ENCODE measurements around the gene MT3.

DNA sequence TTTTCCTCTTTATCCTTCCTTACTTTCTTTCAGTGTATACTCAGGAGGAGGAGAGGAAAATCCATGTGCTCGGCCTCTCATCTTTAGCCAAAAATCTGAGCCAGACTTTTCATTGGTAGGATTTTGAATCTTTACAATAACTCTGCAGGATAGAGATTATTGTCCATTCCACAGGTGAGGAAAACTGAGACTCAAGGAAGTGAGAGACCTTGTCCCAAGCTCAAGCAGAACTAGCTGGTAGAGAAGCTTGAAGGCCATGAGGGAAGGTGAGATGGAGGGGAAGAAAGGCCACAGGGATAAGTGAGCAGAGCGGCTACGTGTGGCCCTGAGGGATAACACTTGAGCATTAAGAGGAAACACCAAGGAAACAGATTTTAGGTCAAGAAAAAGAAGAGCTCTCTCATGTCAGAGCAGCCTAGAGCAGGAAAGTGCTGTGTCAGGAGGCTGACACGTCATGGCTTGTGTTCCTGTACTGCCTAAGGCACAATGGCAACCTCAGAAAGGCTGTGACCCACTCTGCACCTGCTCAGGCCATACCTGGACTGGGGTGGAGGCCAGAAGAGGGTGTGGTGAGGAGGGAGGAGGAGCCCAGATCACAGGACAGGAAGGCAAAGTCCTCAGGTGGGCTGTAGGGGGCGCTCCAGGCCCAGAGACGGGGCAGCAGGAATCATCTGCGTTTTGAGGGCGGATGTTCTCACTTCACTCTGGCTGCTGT is 12.6 kb upstream of the MT3 start:
- TF ChIP-seq POLR2AphosphoS5 (IDR thresholded peaks at IDR 0.05; ENCODE audit: low read depth) (no peak), EZH2phosphoT487 (IDR thresholded peaks at IDR 0.05; ENCODE audit: unreplicated experiment) (no peak), EZH2 (IDR thresholded peaks at IDR 0.05; ENCODE audit: low read depth, unreplicated experiment) (no peak), STAT1 (IDR thresholded peaks at IDR 0.05; ENCODE audit: unreplicated experiment) (no peak), NANOG (IDR thresholded peaks at IDR 0.05; ENCODE audit: borderline replicate concordance) (no peak), ZNF331 (CRISPR knock-in tag; IDR thresholded peaks at IDR 0.05; ENCODE audit: low read depth) (no peak), CREB1 (CRISPR knock-in tag; IDR thresholded peaks at IDR 0.05; ENCODE audit: low read depth) (no peak), JUNB (IDR thresholded peaks at IDR 0.05; ENCODE audit: unreplicated experiment) (no peak), ZNF114 (CRISPR knock-in tag; IDR thresholded peaks at IDR 0.05) (no peak)
- TF ChIP-seq, protein P1, sequence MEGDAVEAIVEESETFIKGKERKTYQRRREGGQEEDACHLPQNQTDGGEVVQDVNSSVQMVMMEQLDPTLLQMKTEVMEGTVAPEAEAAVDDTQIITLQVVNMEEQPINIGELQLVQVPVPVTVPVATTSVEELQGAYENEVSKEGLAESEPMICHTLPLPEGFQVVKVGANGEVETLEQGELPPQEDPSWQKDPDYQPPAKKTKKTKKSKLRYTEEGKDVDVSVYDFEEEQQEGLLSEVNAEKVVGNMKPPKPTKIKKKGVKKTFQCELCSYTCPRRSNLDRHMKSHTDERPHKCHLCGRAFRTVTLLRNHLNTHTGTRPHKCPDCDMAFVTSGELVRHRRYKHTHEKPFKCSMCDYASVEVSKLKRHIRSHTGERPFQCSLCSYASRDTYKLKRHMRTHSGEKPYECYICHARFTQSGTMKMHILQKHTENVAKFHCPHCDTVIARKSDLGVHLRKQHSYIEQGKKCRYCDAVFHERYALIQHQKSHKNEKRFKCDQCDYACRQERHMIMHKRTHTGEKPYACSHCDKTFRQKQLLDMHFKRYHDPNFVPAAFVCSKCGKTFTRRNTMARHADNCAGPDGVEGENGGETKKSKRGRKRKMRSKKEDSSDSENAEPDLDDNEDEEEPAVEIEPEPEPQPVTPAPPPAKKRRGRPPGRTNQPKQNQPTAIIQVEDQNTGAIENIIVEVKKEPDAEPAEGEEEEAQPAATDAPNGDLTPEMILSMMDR (conservative IDR thresholded peaks at IDR 0.05; ENCODE audit: low read depth in 2 of 2) = peak; percentile 94 to 98
- TF ChIP-seq, protein P2, sequence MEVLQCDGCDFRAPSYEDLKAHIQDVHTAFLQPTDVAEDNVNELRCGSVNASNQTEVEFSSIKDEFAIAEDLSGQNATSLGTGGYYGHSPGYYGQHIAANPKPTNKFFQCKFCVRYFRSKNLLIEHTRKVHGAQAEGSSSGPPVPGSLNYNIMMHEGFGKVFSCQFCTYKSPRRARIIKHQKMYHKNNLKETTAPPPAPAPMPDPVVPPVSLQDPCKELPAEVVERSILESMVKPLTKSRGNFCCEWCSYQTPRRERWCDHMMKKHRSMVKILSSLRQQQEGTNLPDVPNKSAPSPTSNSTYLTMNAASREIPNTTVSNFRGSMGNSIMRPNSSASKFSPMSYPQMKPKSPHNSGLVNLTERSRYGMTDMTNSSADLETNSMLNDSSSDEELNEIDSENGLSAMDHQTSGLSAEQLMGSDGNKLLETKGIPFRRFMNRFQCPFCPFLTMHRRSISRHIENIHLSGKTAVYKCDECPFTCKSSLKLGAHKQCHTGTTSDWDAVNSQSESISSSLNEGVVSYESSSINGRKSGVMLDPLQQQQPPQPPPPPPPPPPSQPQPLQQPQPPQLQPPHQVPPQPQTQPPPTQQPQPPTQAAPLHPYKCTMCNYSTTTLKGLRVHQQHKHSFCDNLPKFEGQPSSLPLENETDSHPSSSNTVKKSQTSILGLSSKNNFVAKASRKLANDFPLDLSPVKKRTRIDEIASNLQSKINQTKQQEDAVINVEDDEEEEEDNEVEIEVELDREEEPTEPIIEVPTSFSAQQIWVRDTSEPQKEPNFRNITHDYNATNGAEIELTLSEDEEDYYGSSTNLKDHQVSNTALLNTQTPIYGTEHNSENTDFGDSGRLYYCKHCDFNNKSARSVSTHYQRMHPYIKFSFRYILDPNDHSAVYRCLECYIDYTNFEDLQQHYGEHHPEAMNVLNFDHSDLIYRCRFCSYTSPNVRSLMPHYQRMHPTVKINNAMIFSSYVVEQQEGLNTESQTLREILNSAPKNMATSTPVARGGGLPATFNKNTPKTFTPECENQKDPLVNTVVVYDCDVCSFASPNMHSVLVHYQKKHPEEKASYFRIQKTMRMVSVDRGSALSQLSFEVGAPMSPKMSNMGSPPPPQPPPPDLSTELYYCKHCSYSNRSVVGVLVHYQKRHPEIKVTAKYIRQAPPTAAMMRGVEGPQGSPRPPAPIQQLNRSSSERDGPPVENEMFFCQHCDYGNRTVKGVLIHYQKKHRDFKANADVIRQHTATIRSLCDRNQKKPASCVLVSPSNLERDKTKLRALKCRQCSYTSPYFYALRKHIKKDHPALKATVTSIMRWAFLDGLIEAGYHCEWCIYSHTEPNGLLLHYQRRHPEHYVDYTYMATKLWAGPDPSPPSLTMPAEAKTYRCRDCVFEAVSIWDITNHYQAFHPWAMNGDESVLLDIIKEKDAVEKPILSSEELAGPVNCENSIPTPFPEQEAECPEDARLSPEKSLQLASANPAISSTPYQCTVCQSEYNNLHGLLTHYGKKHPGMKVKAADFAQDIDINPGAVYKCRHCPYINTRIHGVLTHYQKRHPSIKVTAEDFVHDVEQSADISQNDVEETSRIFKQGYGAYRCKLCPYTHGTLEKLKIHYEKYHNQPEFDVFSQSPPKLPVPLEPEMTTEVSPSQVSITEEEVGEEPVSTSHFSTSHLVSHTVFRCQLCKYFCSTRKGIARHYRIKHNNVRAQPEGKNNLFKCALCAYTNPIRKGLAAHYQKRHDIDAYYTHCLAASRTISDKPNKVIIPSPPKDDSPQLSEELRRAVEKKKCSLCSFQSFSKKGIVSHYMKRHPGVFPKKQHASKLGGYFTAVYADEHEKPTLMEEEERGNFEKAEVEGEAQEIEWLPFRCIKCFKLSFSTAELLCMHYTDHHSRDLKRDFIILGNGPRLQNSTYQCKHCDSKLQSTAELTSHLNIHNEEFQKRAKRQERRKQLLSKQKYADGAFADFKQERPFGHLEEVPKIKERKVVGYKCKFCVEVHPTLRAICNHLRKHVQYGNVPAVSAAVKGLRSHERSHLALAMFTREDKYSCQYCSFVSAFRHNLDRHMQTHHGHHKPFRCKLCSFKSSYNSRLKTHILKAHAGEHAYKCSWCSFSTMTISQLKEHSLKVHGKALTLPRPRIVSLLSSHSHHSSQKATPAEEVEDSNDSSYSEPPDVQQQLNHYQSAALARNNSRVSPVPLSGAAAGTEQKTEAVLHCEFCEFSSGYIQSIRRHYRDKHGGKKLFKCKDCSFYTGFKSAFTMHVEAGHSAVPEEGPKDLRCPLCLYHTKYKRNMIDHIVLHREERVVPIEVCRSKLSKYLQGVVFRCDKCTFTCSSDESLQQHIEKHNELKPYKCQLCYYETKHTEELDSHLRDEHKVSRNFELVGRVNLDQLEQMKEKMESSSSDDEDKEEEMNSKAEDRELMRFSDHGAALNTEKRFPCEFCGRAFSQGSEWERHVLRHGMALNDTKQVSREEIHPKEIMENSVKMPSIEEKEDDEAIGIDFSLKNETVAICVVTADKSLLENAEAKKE (CRISPR knock-in tag; IDR thresholded peaks at IDR 0.05) = no peak
- TF ChIP-seq, protein P3, sequence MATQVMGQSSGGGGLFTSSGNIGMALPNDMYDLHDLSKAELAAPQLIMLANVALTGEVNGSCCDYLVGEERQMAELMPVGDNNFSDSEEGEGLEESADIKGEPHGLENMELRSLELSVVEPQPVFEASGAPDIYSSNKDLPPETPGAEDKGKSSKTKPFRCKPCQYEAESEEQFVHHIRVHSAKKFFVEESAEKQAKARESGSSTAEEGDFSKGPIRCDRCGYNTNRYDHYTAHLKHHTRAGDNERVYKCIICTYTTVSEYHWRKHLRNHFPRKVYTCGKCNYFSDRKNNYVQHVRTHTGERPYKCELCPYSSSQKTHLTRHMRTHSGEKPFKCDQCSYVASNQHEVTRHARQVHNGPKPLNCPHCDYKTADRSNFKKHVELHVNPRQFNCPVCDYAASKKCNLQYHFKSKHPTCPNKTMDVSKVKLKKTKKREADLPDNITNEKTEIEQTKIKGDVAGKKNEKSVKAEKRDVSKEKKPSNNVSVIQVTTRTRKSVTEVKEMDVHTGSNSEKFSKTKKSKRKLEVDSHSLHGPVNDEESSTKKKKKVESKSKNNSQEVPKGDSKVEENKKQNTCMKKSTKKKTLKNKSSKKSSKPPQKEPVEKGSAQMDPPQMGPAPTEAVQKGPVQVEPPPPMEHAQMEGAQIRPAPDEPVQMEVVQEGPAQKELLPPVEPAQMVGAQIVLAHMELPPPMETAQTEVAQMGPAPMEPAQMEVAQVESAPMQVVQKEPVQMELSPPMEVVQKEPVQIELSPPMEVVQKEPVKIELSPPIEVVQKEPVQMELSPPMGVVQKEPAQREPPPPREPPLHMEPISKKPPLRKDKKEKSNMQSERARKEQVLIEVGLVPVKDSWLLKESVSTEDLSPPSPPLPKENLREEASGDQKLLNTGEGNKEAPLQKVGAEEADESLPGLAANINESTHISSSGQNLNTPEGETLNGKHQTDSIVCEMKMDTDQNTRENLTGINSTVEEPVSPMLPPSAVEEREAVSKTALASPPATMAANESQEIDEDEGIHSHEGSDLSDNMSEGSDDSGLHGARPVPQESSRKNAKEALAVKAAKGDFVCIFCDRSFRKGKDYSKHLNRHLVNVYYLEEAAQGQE (IDR thresholded peaks at IDR 0.05; ENCODE audit: unreplicated experiment) = no peak
- TF ChIP-seq, protein P4, sequence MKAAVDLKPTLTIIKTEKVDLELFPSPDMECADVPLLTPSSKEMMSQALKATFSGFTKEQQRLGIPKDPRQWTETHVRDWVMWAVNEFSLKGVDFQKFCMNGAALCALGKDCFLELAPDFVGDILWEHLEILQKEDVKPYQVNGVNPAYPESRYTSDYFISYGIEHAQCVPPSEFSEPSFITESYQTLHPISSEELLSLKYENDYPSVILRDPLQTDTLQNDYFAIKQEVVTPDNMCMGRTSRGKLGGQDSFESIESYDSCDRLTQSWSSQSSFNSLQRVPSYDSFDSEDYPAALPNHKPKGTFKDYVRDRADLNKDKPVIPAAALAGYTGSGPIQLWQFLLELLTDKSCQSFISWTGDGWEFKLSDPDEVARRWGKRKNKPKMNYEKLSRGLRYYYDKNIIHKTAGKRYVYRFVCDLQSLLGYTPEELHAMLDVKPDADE (IDR thresholded peaks at IDR 0.05) = no peak

Data from GM23338 (cell line).